NB4 (cell line): ENCODE measurements around the gene LYPD6B.

Source experiments
- DNase-seq: peaks from one replicate; pipeline ENCODE4 v3.0.0; 2010; ENCODE audit warnings: low read depth
- H3K4me3 ChIP-seq: one replicate; pipeline ENCODE4 v1.5.1; 2011; ENCODE audit warnings: mild to moderate bottlenecking, low read depth, low read length, moderate library complexity
- MYC ChIP-seq: IDR thresholded peaks from 2 replicates; pipeline ENCODE4 v1.6.1; 2011; ENCODE audit warnings: low read depth, low read length
- POLR2A ChIP-seq: IDR thresholded peaks from 2 replicates; pipeline ENCODE4 v1.6.1; 2011; ENCODE audit warnings: mild to moderate bottlenecking; ENCODE audit not compliant: insufficient read length; ENCODE audit errors: extremely low read depth
- TF ChIP-seq, protein P1 (sequence below): IDR thresholded peaks from 2 replicates; pipeline ENCODE4 v1.6.1; 2011; ENCODE audit warnings: low read depth, low read length
- TF ChIP-seq, protein P2 (sequence below): IDR thresholded peaks from one replicate; pipeline ENCODE4 v1.5.1; 2012; ENCODE audit warnings: low read depth, low read length

Gene LYPD6B

DNA sequence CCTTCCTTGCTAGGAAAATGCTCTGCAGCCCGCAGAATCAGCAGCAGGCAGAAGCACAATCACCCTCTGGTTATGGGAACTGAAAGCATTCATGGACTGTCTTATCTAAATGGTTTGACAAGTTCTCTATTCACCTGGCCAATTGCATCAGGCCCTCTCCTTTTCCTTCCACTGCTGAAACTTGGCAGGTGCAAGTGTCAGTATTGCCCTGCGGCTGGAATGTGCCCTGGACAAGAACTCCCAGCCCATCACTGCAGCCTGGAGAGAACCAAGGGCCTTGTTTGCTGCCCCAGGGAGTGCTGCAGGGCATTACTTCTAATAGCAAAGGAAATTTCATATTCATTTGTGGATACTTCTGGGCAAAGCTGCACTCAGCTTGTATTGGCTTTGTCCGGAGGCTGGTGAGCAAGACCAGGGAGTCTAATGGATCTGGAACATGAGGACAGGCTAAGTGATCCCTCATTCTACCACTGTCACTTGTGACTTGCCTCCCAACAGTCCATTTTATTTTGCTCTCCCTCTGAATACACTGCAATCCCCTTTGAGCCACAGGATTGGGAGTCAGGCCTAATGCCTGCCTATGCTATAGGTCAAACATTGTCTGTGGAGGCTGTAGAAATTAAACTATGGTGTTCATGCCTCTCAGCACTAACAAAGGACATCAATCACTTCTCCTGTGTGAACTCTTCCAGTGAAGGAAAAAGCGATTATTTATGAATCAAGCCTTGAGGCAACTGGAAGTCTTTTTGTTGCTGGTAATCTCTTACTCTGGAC lies 116.9 kb downstream of the LYPD6B start:
- TF ChIP-seq, protein P1, sequence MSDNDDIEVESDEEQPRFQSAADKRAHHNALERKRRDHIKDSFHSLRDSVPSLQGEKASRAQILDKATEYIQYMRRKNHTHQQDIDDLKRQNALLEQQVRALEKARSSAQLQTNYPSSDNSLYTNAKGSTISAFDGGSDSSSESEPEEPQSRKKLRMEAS = no peak
- TF ChIP-seq MYC (no peak), POLR2A (no peak)
- TF ChIP-seq, protein P2, sequence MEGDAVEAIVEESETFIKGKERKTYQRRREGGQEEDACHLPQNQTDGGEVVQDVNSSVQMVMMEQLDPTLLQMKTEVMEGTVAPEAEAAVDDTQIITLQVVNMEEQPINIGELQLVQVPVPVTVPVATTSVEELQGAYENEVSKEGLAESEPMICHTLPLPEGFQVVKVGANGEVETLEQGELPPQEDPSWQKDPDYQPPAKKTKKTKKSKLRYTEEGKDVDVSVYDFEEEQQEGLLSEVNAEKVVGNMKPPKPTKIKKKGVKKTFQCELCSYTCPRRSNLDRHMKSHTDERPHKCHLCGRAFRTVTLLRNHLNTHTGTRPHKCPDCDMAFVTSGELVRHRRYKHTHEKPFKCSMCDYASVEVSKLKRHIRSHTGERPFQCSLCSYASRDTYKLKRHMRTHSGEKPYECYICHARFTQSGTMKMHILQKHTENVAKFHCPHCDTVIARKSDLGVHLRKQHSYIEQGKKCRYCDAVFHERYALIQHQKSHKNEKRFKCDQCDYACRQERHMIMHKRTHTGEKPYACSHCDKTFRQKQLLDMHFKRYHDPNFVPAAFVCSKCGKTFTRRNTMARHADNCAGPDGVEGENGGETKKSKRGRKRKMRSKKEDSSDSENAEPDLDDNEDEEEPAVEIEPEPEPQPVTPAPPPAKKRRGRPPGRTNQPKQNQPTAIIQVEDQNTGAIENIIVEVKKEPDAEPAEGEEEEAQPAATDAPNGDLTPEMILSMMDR = no peak
- H3K4me3 ChIP-seq = no peak overlapping the region
- DNase-seq = peak; percentile 42

DNA sequence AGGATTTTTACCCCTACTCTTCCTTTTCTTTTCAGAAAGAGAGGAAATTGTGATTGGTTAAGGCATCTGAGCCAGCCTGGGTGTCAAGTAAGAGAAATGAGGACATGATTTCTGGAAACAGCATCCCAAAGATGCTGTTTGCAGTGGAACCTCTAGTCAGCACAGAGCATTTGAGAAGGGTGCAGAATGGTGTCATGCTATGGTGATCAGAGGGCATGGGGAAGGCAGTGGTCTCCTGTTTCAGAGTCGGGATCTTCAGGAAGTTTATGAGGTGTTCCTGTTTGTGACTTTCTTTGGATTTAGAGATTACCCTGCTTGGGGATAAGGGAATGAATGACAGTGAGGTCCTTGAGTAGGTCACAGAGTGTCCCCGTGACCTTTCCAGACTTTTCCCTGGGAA lies 117.5 kb downstream of the LYPD6B start:
- TF ChIP-seq POLR2A (no peak), MYC (no peak)
- TF ChIP-seq, protein P2 = no peak
- TF ChIP-seq, protein P1 = no peak
- DNase-seq = no peak
- H3K4me3 ChIP-seq = no peak overlapping the region

DNA sequence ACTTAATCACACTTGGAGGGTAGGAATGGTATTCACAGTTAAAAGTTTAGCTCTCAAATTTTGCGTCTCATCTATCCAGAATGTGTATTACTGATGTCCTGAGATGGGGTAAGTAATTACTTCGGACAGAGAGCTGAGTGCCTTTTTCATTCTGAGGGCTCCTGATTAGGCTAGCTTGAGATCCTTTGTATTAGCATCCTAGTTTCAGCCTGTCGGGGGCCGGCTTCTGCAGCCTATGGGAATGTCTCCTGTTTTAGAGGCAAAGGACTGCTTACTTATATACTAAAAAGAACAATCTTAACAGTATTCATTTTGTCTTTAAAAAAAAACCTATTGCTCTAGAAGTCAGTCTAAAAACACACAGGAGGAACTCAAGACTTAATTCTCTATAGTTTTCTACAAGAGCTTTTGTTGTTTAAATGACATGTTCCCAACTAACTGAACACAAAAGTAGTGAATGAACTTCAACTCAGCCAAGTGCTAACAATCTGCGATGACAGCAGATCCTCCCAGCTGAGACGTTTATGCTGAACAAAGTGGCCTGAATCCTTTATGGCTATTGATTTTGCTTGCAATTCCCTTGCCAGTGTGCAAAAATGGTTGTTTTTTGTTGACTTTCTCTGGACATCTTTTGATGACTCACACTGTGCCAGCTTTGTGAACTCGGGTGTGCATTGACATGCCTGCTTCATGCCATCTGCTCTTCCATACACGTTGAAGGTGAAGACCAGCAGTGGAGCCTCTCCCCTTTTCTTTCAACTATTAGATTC lies 118.7 kb downstream of the LYPD6B start:
- TF ChIP-seq, protein P2 = no peak
- no peak for TF ChIP-seq POLR2A
- TF ChIP-seq, protein P1 = no peak
- no peak for TF ChIP-seq MYC
- no peak for DNase-seq
- no peak overlapping the region for H3K4me3 ChIP-seq

DNA sequence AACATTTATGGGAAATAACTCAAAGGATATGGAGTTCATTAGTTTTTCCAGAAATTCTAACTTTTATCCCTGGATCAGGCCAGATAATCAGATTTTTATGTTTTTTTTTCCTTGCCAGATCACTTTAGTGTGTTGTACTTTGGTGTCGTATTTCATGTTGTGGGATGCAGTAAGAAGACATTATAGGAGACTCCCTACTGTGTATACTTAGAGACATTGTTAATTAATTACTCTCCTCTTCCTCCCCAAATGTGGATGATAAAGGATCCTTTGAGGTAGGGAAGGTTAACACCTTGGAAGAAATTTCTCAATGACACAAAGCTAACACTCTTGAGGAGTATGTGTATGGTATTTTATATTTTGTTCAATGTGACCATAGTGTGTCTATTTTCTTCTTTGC lies 120.5 kb downstream of the LYPD6B start:
- DNase-seq = no peak
- no peak overlapping the region for H3K4me3 ChIP-seq
- TF ChIP-seq, protein P1 = no peak
- TF ChIP-seq POLR2A (no peak), MYC (no peak)
- TF ChIP-seq, protein P2 = no peak

DNA sequence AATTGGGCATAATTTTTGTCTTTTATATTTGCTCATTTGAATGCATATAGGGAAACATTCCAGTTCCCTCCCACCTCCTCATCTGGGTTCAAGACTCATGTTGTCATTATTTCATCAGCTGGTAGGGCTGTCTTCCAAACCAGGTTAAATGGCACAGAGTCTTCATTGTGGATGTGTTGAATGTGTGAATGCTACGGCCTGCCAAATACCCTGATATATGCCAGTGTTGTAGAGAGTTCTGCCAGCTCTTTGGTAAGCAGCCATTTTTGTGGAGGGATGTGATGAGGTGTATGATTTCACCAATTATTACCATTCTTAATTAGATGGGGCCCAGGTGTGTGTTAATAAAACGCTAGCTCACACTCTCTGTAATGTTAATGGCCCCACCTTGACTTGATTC lies 121.7 kb downstream of the LYPD6B start:
- H3K4me3 ChIP-seq = no peak overlapping the region
- no peak for TF ChIP-seq POLR2A
- TF ChIP-seq MYC = no peak
- TF ChIP-seq, protein P2 = no peak
- TF ChIP-seq, protein P1 = no peak
- no peak for DNase-seq
